Measurements from ENCODE around the gene SLC47A2.

The SLC47A2 gene

GRCh38 chr17:19747829-19748806 is 31.7 kb upstream of the SLC47A2 start, which contains the start of gene ALDH3A1:
TSS of gene ALDH3A1 (minus strand) at chr17:19748298. CDS start at chr17:19745129, 3,169 bp downstream.
- no peak for DNase-seq

GRCh38 chr17:19747159-19747719 is 30.9 kb upstream of the SLC47A2 start:
- no peak for DNase-seq

DNA sequence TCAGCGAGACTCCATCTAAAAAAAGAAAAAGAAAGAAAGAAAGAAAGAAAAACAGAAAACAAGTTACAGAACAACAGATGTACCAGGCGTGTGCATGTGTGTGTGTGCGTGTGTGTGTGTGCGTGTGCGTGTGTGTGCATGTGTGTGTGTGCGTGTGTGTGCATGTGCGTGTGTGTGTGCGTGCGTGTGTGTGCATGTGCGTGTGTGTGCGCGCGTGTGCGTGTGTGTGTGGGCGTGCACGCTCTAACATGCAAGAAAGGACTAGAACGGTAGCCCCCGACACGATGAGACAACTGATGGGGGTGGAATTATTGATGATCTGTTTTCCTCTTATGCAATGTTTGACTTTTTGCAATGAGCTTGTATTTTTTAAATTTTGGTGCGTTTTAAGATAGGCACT is 30.1 kb upstream of the SLC47A2 start:
- DNase-seq, result no peak

DNA sequence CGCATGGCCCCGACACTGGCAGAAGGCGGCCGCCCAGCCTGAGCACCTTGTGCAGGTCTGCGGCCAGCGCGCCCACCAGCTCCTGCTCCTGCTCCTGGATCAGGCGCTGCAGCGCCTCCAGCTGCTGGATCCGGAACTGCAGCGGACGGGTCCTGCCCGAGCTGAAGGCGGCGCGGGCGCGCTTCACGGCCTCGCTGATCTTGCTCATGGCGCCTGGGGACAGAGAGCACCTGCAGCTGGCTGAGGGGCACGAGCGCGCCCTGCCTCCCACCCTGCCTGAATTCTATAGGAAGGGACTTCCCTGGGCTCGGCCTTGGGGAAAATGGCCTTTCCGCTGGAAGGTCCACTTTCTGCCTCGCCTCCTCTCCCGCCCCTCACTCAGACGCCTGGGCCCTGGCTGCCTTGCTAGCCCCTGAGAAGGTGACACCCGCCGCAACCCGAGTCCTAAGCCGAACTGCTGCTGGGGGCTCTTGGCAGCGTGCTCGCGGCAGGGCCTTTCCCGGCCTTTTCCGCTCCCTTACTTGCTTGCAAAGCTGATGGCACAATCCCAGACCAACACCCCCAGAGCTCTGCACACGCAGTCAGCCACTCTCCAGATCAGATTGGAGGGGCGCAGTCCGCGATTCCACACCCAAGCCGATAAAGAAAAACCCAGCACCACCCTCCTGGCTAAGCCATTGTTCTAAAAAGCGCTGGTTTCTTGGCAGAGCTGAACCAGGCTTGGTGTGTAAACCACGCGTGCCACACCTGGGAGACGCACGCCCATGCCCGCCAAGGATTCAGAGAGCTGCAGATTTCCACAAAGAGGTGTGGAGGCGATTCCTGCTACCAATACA is 28.8 kb upstream of the SLC47A2 start:
- no peak for DNase-seq

DNA sequence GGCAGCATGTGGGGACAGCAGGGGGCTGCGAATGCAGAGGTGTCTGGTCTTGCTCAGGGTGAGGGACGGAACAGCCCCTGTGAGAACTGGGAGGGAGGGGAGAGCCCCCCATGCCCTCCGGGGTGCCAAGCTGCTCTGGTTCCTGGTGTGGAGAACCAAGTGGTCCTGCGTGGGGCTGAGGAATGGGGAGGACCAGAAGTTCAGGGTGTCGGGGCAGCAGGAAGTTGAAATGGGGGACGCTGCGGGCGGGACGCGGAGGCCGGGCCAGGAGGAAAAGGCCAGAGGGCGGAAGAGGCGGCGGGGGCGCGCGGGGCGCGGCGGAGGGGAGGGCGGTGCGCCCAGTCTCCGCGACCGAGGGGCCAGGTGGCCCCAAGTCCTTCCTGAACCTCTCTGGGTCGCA is 28.1 kb upstream of the SLC47A2 start:
- no peak for DNase-seq

- no peak for DNase-seq
Measured at GRCh38 chr17:19743101-19744100, 27.0 kb upstream of the SLC47A2 start.

DNA sequence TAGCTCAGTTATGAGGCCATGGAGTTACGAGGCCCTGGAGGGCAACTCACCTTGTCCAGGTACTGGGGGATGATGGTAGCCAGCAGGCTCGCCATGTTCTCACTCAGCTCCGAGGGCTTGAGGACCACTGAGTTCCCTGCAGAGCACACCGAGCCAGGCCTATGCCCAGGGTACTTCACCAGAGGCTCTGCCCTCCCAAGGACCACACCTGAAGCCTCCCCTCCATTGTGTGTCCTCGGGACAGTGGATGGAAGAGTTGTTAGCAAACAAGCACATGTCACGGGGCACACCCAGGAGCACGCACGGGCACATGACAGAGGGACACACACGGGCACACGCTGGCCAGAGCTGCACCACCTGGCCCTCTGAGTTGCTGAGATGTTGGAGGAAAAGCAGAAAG is 26.1 kb upstream of the SLC47A2 start:
- DNase-seq, result no peak

DNA sequence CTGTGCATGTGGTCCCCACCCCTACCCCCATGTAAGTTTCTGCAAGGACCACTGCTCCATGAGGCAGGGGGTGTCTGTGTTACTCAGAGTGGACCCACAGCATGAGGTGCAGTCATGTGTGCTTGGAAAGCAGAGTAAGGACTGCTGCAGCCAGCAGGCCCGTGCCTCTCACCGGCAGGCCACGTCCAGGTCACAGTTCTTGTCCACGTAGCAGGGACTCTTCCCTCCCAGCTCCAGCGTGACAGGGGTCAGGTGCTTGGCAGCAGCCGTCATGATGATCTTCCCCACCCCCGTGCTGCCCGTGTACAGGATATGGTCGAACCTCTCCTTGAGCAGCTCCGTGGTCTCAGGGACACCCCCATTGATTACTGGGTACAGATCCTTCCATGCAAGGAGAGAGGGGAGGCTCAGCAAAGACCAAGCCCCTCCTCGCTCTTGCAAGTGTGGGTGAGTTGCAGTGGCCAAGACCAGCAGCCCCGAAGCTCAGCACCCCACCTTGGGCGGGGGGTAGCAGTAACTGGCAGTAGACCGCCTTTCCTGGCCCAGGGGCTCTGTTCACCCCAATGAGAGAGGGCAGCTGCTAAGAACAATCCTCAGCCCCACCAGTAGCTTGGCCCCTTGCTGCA is 25.6 kb upstream of the SLC47A2 start:
- DNase-seq, result no peak

DNA sequence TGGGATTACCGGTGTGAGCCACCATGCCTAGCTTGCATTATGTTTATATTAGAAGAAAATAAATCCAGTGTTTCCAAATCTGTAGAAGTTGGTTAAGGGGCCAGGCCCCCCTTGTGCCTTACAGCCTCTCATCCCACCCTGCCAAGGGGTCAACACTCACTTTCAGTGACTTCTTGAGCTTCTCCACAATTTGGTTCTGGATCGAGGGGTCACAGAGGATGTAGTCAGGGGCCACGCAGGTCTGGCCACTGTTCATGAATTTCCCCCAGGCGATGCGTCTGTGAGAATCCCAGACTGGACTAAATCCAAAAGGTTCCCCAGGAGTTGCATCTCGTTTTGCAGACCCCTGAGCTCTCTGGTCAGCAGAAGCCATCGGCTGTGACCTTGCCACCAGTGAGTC is 24.5 kb upstream of the SLC47A2 start:
- DNase-seq, result no peak

DNA sequence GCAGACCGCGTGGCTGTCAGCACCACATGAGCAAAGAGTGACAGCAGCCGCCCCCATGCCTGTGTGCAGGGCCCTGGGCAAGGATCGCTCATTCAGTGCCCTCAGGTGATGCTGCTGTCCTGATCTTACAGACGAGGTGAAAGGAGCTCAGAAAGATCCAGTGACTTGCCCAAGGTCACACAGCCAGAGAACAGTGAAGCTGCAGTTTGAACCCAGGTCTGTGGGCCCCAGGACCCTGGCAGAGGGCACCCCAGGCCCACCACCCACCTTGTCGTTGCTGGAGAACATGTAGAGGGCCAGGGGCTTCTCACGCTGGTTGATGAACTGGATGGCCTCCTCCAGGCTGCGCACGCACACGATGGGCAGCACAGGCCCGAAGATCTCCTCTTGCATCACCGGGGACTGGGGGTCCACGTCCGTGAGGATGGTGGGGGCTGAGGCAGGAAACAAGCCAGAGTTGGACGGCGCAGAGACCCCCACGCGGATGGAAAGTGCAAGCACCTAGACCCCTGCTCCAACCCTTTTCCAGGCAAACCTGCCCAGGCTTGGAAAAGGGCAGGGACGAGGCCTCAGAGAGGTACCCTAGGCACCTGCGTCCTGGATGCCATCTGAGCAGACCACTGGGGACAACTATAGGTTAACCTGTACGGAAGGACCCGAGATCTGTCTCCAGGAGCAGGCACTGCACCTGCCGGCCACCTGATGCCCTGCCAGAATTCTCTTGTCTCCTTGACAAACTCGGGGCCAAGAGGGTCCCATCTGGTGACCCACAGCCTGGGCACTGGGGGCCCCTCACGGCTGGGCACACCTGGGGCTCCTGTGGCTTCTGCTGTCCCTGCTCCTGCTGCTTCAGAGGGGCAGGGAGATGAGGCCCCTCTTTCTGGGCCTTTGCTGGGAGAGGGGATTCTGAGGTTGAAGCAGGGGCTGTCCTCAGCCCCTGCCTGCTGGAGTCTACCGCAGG is 23.1 kb upstream of the SLC47A2 start:
- DNase-seq, result no peak

DNA sequence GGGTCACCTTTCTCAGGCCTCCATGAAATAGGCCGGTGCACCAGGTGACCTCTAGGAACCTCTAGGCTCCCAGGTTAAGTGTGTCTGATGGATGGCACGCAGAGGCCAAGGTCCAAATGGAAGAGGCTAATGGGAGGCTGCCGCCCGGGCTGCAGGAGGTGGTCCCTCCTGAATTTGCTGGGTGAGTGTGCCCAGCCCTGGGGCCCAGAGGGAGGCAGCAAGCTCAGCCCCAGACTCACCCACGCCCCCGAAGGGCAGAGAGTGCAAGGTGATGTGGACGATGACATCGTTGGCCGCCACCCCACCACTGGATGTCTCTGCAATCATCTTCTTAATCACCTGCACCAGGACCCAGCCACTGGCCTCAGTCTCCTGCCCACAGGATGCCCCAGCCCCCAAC is 22.4 kb upstream of the SLC47A2 start:
- DNase-seq, result no peak

- no peak for DNase-seq
Measured at GRCh38 chr17:19738073-19738449, 21.7 kb upstream of the SLC47A2 start.

DNA sequence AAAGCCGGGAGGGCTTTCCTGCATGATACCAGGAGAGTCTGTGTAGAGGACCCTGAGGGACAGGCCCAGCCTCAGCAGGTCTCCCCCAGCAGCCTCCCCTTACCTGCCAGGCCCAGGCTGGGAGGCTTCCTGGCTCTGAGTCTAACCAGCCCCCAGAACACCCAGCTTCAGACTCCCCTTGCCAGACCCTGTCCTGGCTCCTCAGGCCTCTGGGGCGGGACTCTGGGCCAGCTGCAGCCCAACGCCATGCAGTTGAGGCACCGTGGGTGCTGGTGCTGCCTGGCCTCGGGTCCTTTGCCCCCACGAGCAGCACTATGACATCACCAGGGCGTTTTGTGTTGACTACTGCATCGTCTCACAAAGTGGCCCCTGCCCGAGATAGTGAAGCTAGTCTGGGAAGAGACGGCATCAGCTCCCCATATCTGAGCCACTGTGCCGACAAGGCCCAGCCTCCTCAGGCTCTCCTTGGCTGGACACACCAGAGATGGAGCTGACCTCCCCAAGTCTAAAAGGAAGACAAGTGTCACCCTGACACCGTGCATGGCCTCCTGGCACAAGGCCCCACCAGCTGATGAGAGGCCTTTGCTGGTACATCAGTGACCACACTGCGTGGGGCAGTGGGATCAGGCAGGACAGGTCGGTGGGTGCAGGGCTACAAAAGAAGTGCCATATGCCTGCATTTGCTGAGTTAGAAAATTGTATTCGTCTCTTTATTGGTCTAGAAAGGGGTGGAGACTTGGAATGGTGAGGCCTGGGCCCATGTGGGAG is 21.1 kb upstream of the SLC47A2 start:
- no peak for DNase-seq

- no peak for DNase-seq
Measured at GRCh38 chr17:19736071-19736470, 19.7 kb upstream of the SLC47A2 start.

DNA sequence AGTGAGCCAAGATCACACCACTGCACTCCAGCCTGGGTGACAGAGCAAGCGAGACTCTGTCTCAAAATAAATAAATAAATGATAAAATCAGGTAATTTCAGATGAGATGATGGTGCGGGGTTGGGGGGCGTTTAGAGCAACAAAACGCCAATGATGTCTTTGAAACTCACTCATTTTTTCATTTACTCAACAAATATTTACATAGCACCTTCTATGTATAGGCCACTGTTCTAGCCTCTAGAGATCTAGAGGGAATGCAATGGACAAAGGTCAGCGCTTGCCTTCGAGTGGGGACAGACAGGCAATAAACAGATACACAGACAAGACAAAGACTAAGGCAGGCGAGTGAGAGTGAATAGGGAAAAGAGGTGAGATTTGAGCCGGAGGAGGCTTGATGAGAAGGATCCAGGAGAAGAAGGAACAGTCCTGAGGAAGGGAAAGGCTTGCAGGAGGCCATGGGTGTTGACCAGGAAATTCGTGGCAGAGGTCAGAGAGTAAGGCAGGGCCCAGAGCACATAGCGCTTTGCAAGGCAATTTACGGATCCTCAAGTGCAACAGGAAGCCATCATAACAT is 17.7 kb upstream of the SLC47A2 start:
- peak; percentile 45 for DNase-seq

DNA sequence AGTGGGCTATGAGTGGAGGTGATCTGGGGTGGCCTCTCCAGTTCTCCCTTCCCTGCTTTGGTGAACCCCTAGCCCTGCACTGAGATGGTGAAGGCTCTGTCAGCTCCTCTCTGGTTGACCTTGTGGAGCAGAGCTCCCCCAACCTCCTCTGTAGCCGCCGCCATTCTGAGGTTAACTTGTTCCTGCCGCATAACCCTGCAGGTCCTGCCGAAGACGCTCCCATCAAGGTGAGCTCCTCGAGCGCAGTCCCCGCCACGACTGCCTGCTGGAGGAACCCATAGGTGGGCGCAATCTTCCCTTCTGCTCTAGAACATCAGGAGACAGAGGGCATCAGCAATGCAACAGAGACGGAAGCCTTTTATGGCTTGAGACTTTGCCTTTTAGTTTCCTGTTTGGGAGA is 15.2 kb upstream of the SLC47A2 start:
- no peak for DNase-seq

GRCh38 chr17:19730843-19731242 is 14.5 kb upstream of the SLC47A2 start:
- DNase-seq, result no peak

- DNase-seq, result no peak
Measured at GRCh38 chr17:19729900-19730299, 13.5 kb upstream of the SLC47A2 start.

- DNase-seq, result peak; percentile 77
Measured at GRCh38 chr17:19728084-19728495, 11.7 kb upstream of the SLC47A2 start.
